ENCODE results near the gene OAF. TPM values are rescaled to one million over a fixed set of nuclear protein-coding genes. Genes with fewer than 3 reads are reported as not detected.

The OAF gene
- total RNA-seq, 2 experiments from 2014 or later = 3.7 to 4.6 TPM

DNA sequence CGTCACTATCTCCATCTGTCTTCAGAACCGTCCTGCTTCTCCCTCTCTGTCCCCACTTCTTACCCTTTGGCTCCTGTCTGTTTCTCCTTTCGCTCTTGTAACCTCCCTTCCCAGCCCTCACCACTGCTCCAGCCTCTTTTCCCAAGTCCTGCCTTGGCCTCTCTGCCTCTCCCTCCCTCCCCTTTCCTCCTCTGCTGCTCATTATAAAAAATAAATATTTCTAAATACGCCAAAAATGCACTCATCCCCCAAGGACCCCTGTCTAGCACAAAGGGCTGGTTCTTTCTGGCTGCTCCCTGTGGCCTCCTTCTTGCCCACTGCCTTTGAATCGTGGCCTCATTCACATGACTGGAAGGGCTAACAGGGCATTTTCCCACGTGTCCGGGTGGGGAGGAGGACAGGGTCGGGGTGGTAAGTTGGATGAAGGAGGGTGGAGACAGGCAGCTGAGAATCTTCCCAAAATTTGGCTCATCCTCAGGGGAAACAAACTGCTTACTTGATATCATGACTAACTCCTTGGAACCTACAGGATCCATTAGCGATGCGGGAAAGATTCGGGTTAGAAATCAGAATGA, 26.4 kb upstream of the OAF start:
- no peak for DNase-seq
- Mint-ChIP-seq H3K9me3 (no peaks in the 10 kb centered on the region), H3K4me3 (no peak overlapping the region), H3K27me3 (peaks cover 12% of the 10 kb centered on the region), H3K27ac (no peak overlapping the region), H3K36me3 (ENCODE audit: low read depth) (no peaks in the 10 kb centered on the region), H3K4me1 (ENCODE audit: low read depth) (peaks cover 7% of the 10 kb centered on the region)
- intact Hi-C loops (cut with micrococcal nuclease) = no loop called here
- ChIA-PET CTCF (no interaction called here), POLR2A (no interaction called here)
- TF ChIP-seq, protein P1, sequence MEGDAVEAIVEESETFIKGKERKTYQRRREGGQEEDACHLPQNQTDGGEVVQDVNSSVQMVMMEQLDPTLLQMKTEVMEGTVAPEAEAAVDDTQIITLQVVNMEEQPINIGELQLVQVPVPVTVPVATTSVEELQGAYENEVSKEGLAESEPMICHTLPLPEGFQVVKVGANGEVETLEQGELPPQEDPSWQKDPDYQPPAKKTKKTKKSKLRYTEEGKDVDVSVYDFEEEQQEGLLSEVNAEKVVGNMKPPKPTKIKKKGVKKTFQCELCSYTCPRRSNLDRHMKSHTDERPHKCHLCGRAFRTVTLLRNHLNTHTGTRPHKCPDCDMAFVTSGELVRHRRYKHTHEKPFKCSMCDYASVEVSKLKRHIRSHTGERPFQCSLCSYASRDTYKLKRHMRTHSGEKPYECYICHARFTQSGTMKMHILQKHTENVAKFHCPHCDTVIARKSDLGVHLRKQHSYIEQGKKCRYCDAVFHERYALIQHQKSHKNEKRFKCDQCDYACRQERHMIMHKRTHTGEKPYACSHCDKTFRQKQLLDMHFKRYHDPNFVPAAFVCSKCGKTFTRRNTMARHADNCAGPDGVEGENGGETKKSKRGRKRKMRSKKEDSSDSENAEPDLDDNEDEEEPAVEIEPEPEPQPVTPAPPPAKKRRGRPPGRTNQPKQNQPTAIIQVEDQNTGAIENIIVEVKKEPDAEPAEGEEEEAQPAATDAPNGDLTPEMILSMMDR (IDR thresholded peaks at IDR 0.05) = no peak
- ATAC-seq = no peak

GRCh38 chr11:120184946-120185705, 25.7 kb upstream of the OAF start:
- Mint-ChIP-seq H3K4me3 (no peak overlapping the region), H3K27me3 (peaks cover 12% of the 10 kb centered on the region), H3K36me3 (ENCODE audit: low read depth) (no peaks in the 10 kb centered on the region), H3K27ac (no peak overlapping the region), H3K9me3 (no peaks in the 10 kb centered on the region), H3K4me1 (ENCODE audit: low read depth) (peaks cover 7% of the 10 kb centered on the region)
- no peak for ATAC-seq
- ChIA-PET POLR2A (no interaction called here), CTCF (interaction anchor here (0.8 kb wide), 1 partner anchor 14 kb away, joined by 4 read pairs; no protein-coding TSS in a partner anchor)
- no peak for DNase-seq
- intact Hi-C loops (cut with micrococcal nuclease) = no loop called here
- TF ChIP-seq, protein P1 (IDR thresholded peaks at IDR 0.05) = no peak

- ChIA-PET CTCF (interaction anchor here (0.8 kb wide), 1 partner anchor 13 kb away, joined by 4 read pairs; no protein-coding TSS in a partner anchor), POLR2A (no interaction called here)
- H3K36me3 Mint-ChIP-seq (ENCODE audit: low read depth) = no peaks in the 10 kb centered on the region
- DNase-seq (no peak), ATAC-seq (no peak)
- no peaks in the 10 kb centered on the region for H3K9me3 Mint-ChIP-seq
- no peak overlapping the region for H3K4me3 Mint-ChIP-seq
- peaks cover 12% of the 10 kb centered on the region for H3K27me3 Mint-ChIP-seq
- TF ChIP-seq, protein P1 (IDR thresholded peaks at IDR 0.05) = no peak
- H3K4me1 Mint-ChIP-seq (ENCODE audit: low read depth) = peaks cover 7% of the 10 kb centered on the region
- no peak overlapping the region for H3K27ac Mint-ChIP-seq
- intact Hi-C loops (cut with micrococcal nuclease) = no loop called here
These were observed 25.0 kb upstream of the OAF start for GRCh38 chr11:120185706-120186455.

- Mint-ChIP-seq H3K9me3 (no peaks in the 10 kb centered on the region), H3K36me3 (ENCODE audit: low read depth) (no peaks in the 10 kb centered on the region), H3K27ac (no peak overlapping the region), H3K4me3 (no peak overlapping the region), H3K4me1 (ENCODE audit: low read depth) (peaks cover 7% of the 10 kb centered on the region), H3K27me3 (peaks cover 12% of the 10 kb centered on the region)
- POLR2A ChIA-PET = no interaction called here
- intact Hi-C loops (cut with micrococcal nuclease) = no loop called here
- CTCF ChIA-PET = no interaction called here
- no peak for DNase-seq
- ATAC-seq = no peak
- TF ChIP-seq, protein P1 (IDR thresholded peaks at IDR 0.05) = no peak
These were observed 24.4 kb upstream of the OAF start for GRCh38 chr11:120186456-120186773.

All from activated CD8-positive, alpha-beta T cell treated with anti-CD3 and anti-CD28 coated beads for 36 hours (primary cell).